NCI-H1694 (cell line): ENCODE results near the gene OLIG2.

Experiments
- DNase-seq: peaks from one replicate; lab custom pipeline; 2025; lab: John Stamatoyannopoulos, UW

Gene OLIG2

DNA sequence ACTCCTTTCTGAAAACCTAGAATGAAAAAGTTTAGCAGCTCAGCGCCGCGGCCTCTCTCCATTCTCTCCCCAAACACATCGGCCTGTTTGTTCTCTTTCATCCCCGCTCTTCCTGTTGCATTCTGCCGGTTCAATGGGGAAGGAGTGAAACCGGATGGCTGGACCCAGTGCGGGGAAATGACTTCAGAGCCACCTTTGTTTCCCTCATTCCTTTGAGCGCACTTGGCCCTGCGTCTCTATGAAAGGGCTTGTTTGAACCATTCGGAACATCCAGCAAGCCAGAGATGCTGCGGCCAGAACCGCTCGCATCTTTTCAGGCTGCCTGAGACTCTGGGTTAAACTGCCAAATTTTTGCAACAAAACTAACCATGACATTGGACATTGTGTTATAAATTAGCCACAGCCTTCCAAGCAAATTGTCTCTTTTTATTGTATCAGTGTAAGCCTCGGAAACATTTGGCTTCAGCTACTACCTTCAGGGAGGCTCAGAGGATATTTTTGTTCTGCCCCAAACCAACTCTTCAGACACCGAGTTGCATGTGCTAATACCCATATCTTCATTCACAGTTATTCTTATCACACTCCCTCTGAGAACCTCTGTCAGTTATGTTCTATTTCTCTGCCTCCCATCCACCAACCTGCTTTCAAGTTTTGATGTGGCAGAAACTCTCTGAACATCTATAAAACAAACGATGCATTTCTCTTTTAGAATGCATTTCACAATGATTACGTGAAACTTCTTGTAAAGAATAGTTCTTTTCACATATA lies 39.1 kb downstream of the OLIG2 start:
- no peak for DNase-seq

DNA sequence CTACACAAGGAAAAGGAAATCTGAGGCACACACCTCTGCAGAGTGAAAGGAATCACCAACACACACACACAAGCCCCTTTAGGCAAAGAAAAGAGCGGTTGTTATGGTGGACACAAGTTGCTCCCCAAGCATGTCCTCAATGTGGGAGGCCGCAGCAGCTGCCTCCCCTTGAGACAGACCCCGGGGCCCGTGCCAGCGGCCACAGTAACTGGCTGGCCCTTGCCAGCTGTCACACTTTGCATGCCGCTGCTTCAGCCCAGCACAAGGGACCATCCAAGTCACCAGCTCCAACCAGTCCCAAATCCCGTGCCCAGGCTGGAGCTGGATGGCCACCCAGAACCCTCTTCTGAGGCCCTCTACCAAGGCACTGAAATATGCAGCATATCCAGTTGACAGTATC lies 41.3 kb downstream of the OLIG2 start:
- no peak for DNase-seq

DNA sequence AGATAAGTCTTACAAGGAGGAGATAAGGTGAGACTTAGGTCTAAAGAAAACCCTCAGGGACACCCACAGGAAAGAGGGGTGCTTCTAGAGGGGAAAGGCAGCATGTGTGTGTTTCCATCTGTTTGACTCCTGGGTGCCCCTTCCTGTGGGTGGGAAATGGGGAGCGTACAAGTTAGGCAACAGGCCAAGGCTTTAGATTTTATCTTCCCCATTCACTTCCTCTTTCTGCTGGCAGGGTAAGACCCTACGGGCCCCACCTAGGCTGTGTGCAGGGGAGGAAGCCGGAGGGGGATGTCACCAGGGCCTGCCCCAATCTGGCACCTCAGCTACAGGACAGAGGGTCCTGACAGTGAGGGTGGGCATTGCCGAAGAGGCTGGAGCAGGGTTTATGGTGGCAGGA lies 41.7 kb downstream of the OLIG2 start:
- DNase-seq: no peak

DNA sequence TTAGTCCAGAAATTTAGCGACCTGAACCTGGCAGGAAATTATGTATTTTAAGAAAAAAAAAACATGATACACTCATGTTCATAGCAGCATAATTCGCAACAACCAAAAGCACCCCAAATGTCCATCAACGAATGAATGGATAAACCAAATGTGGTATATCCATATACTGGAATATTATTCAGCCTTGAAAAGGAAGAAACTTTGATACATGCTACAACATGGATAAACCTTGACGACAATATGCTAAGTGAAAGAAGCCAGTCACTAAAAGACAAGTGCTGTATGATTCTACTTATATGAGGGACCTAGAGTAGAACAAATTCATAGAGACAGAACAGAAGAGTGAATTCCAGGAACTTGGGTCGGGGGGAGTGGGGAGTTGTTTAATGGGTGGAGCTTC lies 43.5 kb downstream of the OLIG2 start:
- DNase-seq: no peak

DNA sequence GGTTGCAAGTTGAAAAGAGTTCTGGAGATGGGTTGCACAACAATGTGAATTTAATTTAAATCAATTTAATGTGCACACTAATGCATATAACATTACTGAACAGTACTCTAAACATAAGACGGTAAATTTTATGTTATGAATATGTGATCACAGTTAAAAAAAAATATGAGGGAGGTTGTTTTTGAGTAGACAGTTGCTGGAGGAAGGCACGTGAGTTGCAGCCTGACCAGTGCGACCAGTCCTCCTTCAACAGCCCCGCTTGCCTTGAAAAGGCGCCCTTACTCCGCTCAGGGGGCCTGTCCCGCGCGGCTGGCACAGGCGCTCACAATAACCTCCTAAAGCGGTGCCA lies 43.9 kb downstream of the OLIG2 start:
- DNase-seq: no peak

DNA sequence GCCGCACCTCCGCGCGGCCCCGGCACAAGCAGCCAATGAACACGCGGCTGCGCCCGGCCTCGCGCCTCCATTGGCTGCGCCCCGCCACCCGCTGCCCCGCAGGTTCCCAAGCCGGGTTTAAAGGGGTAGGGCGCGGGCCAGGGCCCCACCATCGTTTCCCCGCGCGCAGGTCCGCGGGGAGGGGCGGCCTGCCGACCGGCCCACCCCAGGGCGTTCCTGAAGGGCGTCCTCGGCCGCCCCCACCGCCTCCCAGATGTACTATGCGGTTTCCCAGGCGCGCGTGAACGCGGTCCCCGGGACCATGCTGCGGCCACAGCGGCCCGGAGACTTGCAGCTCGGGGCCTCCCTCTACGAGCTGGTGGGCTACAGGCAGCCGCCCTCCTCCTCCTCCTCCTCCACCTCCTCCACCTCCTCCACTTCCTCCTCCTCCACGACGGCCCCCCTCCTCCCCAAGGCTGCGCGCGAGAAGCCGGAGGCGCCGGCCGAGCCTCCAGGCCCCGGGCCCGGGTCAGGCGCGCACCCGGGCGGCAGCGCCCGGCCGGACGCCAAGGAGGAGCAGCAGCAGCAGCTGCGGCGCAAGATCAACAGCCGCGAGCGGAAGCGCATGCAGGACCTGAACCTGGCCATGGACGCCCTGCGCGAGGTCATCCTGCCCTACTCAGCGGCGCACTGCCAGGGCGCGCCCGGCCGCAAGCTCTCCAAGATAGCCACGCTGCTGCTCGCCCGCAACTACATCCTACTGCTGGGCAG lies 44.4 kb downstream of the OLIG2 start, which contains the start of gene OLIG1:
Gene OLIG1, plus strand, starts transcription at position 148 of the 750 bp plus-strand sequence. Its CDS starts 106 bp downstream, at position 254.
- peak; percentile 43 for DNase-seq

DNA sequence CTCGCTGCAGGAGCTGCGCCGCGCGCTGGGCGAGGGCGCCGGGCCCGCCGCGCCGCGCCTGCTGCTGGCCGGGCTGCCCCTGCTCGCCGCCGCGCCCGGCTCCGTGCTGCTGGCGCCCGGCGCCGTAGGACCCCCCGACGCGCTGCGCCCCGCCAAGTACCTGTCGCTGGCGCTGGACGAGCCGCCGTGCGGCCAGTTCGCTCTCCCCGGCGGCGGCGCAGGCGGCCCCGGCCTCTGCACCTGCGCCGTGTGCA lies 44.9 kb downstream of the OLIG2 start:
- no peak for DNase-seq

DNA sequence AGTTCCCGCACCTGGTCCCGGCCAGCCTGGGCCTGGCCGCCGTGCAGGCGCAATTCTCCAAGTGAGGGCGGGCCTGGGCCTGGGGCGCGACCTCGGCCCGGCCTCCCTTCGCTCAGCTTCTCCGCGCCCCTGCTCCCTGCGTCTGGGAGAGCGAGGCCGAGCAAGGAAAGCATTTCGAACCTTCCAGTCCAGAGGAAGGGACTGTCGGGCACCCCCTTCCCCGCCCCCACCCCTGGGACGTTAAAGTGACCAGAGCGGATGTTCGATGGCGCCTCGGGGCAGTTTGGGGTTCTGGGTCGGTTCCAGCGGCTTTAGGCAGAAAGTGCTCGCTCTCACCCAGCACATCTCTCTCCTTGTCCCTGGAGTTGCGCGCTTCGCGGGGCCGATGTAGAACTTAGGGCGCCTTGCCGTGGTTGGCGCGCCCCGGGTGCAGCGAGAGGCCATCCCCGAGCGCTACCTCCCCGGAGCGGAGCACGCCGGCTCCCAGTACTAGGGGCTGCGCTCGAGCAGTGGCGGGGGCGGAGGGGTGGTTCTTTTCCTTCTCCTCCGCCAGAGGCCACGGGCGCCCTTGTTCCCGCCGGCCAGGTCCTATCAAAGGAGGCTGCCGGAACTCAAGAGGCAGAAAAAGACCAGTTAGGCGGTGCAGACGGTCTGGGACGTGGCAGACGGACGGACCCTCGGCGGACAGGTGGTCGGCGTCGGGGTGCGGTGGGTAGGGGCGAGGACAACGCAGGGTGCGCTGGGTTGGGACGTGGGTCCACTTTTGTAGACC lies 45.4 kb downstream of the OLIG2 start:
- DNase-seq: no peak

DNA sequence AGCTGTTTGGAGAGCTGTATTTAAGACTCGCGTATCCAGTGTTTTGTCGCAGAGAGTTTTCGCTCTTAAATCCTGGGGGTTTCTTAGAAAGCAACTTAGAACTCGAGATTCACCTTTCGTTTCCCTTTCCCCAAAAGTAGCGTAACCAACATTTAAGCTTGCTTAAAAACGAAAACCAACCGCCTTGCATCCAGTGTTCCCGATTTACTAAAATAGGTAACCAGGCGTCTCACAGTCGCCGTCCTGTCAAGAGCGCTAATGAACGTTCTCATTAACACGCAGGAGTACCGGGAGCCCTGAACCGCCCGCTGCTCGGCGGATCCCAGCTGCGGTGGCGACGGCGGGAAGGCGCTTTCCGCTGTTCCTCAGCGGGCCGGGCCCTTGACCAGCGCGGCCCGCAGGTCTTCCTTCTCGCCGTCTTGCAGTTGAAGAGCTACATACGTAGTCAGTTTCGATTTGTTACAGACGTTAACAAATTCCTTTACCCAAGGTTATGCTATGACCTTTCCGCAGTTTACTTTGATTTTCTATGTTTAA lies 46.1 kb downstream of the OLIG2 start:
- DNase-seq: no peak

DNA sequence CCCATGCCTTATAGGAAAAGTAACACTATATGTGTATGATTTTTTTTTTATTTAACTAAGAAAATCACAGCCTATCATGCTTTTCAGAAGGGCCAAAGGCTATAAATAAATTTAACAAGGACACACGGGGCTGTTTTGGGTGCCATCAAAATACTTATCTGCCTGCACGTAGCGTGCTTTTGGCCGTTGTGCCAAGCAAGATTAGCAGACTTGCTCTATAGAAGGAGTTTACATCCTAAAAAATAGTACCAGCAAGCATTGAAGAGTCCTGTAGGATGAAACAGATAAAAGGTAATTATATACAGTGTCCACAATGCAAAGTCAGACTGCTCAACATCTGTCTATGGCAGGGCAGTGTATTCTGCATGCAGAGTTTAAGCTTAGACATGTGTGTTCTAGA lies 47.9 kb downstream of the OLIG2 start:
- no peak for DNase-seq

DNA sequence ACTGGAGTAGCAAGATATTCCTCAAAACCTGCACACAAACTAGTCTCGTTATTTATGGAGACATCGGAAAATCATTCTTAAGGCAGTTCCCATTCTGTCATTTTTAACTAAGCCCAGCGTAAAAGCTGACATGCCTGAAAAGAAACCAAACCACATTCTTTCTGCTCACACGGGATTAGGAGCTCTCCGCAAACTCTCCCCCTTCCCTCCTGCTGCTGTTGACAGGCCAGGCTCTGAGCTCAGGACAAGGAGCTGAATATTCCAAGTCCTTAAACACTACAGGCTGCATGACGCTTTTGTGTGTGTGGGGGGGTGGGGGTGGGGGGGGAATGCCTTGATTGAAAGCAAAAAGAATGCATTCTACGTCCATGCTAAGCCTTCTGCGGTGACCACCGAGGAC lies 49.4 kb downstream of the OLIG2 start:
- no peak for DNase-seq

DNA sequence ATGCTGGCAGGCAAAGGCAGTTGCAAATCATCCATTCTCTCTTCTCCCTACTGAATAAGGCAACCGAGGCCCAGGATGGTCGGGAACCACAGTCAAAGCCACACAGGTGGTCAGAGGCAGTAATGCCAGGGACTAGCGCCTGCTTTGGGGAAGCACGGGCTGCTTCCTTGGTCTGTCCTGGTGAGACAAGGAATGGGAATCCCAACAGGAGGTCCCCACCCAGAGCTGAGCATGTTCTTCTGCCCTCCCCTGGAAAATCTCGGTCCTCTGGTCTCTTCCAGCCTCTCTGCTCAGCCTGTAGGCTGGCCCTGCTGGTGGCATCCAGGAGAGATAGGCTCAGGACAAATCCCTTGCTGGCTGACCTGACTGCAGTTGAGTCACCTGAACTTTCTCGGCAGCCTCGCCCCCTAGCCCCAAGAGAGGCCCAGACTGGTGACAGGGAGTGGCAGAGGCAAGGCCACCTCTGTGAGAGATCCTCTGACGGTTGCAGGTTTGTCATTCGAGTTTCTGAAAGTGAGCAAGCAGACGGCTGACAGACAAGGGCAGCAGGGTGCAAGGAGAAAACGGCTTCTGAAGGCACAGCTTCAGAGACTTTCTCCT lies 50.0 kb downstream of the OLIG2 start:
- DNase-seq: no peak

DNA sequence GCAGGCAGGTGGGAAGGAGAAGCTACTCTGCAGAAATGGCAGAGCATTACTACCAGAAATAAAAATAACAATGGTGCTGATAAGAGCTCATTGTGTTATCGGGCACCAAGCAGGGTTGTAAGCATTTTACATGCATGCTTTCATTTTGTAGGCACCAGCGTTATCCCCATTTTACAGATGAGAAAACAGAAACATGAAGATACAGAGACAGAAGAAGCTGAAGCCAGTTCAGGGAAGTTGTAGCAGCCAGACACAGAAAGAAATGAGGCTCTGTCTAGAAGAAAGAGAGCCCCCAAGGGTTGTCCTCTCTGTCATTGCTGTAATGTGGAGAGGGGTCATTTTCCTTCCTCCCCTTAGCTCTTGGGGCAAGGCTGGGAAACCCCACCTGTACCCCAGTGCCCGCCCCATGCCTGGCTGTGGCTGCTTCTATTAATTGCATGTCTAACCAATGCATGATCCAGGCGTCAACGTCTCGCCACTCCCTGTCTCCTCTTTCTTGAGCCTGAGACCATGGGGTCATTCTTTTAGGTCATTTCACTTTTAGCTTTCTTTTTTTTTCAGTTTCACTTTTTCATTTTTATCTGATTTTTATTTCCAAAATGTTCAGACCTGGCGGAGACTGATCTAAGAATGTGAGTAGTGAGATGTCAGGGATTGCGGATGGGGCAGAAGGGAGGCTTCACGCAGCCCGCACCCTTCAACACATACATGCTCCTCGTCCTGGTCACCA lies 51.0 kb downstream of the OLIG2 start:
- DNase-seq: no peak
